CD4-positive, alpha-beta memory T cell (primary cell): ENCODE data around the gene AK8. TPM values are rescaled to one million over a fixed set of nuclear protein-coding genes. Genes with fewer than 3 reads are reported as not detected.

Source experiments
- CTCF ChIA-PET: fragments of 350-600 bp; sonication (Branson Sonifier 250); formaldehyde crosslinking; loops from one replicate; lab custom pipeline; 2021; ENCODE audit warnings: inconsistent platforms; ENCODE audit not compliant: partially characterized antibody; lab: Charles Lee
- POLR2A ChIA-PET: fragments of 350-600 bp; sonication (Branson Sonifier 250); formaldehyde crosslinking; loops from one replicate; lab custom pipeline; 2021; ENCODE audit not compliant: partially characterized antibody; lab: Charles Lee
- DNase-seq, 5 donors: peaks; one replicate each; pipeline versions ENCODE4 v3.0.0 to v3.0.0-alpha.2; 2020 to 2022; ENCODE audit warnings: mixed read lengths in 1 of 5
- H3K27ac ChIP-seq: one replicate; pipeline ENCODE4 v1.7.0; 2013; ENCODE audit warnings: low read depth, low read length
- H3K27me3 ChIP-seq: 2 replicates; pipeline ENCODE4 v1.7.0; 2013; ENCODE audit warnings: mild to moderate bottlenecking, low read length, moderate library complexity; ENCODE audit not compliant: insufficient read depth
- H3K36me3 ChIP-seq: 2 replicates; pipeline ENCODE4 v1.7.0; 2013; ENCODE audit warnings: mild to moderate bottlenecking, low read length, moderate library complexity; ENCODE audit not compliant: insufficient read depth
- H3K4me1 ChIP-seq: 2 replicates; pipeline ENCODE4 v1.7.0; 2013; ENCODE audit warnings: mild to moderate bottlenecking, low read length, moderate library complexity; ENCODE audit not compliant: insufficient read depth
- H3K4me3 ChIP-seq, 2 donors: one replicate each; pipeline ENCODE4 v1.7.0; 2013; ENCODE audit warnings: low read length in 2 of 2, mild to moderate bottlenecking in 1 of 2
- H3K9me3 ChIP-seq, 2 donors: one replicate each; pipeline ENCODE4 v1.7.0; 2013; ENCODE audit warnings: low read length in 2 of 2, control low read depth in 1 of 2; ENCODE audit not compliant: control insufficient read depth in 1 of 2
- H3K27ac Mint-ChIP-seq, 7 donors: one replicate each; pipeline ENCODE4 v1.8.0; 2020 to 2021; ENCODE audit warnings: mixed read lengths in 7 of 7, mild to moderate bottlenecking in 6 of 7, inconsistent platforms in 3 of 7, moderate library complexity in 3 of 7
- H3K27me3 Mint-ChIP-seq, 2 donors: one replicate each; pipeline ENCODE4 v1.8.0; 2020 to 2021; ENCODE audit warnings: mixed read lengths in 2 of 2
- H3K36me3 Mint-ChIP-seq, 2 donors: one replicate each; pipeline ENCODE4 v1.8.0; 2020 to 2021; ENCODE audit warnings: mixed read lengths in 2 of 2, inconsistent platforms in 1 of 2, mild to moderate bottlenecking in 1 of 2
- H3K4me1 Mint-ChIP-seq, 4 donors: one replicate each; pipeline ENCODE4 v1.8.0; 2020 to 2021; ENCODE audit warnings: mixed read lengths in 4 of 4, mild to moderate bottlenecking in 1 of 4
- H3K4me3 Mint-ChIP-seq, 8 donors: one replicate each; pipeline ENCODE4 v1.8.0; 2020 to 2021; ENCODE audit warnings: mixed read lengths in 8 of 8, mild to moderate bottlenecking in 7 of 8, moderate library complexity in 6 of 8, inconsistent platforms in 3 of 8
- H3K9me3 Mint-ChIP-seq, 8 donors: one replicate each; pipeline ENCODE4 v1.8.0; 2020 to 2021; ENCODE audit warnings: mixed read lengths in 8 of 8, mild to moderate bottlenecking in 5 of 8, inconsistent platforms in 3 of 8, moderate library complexity in 1 of 8
- intact Hi-C: fragments of 100-400 bp; cut with micrococcal nuclease; formaldehyde crosslinking; loops from one replicate; pipeline ENCODE4 v1.15.1; 2023
- polyA plus RNA-seq, 2 donors: library from polyadenylated mRNA; unstranded; fragments of 300-500 nt; fragmentation: Illumina TruSeq; gene quantifications; one replicate each; pipeline ENCODE4 v1.2.3, GENCODE V29; 2021
- total RNA-seq, 2 experiments: library from RNA; stranded (reverse); gene quantifications; one replicate each; pipeline ENCODE4 v1.2.3, GENCODE V29; 2021

The AK8 gene
- total and polyA plus RNA-seq, 4 experiments from 2014 or later, result 0.28 TPM; not detected in 3

DNA sequence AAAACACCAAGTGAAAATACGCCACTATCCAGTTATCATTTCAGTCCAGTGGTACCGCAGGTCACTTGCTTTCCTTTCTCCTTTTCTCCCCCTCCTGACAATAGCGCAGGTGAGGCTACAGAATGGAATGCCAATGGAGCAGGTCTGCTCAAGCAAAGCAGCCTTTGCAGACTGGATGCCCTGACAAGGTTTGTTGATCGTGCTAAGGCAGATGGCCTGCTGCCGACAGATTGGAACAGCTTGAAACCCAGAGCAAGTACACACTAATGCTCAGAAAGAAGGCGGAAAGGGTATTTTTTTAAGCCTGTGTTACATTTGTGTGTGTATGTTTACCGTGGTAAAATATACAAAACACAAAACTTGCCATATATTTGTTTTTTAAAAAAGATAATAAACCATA, 20.0 kb upstream of the AK8 start:
- CTCF ChIA-PET, result interaction anchor here (0.7 to 5.2 kb wide), 2 partner anchors 20 to 836 kb away, joined by 3 to 55 read pairs; no protein-coding TSS in a partner anchor

DNA sequence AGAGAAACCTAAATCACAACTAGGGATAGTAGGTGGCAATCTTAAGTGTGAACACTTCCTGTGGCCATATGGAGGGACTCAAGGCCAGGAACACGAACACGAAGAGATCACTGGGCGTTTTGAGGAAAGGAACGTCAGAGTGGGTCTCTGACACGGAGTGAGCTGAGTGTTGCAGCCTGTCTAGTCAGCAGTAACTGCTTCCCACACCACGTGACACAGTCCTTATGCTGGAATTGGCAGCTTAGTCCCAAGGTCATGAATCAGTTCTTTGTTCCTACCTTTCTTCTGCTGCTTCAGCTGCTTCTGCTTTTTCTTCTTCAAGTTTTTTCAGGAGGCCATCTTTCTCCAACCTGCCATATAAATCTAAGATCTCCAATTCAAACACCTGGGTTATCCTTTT, 18.8 kb upstream of the AK8 start:
- peaks cover 44 to 75% of the 10 kb centered on the region in 2 donors for H3K36me3 Mint-ChIP-seq
- CTCF ChIA-PET, result interaction anchor here (0.6 to 1.6 kb wide), 3 partner anchors 8 to 78 kb away, joined by 3 to 6 read pairs (median 3); no protein-coding TSS in a partner anchor
- no peak for DNase-seq
- H3K27me3 ChIP-seq, result no peaks in the 10 kb centered on the region
- no peaks in the 10 kb centered on the region for H3K9me3 ChIP-seq
- no peaks in the 10 kb centered on the region for H3K9me3 Mint-ChIP-seq
- POLR2A ChIA-PET, result no interaction called here
- H3K27ac ChIP-seq, result no peak overlapping the region
- no peak overlapping the region for H3K4me3 Mint-ChIP-seq
- H3K4me1 Mint-ChIP-seq, result peaks cover 1 to 5% (median 3%) of the 10 kb centered on the region in 4 donors
- H3K4me3 ChIP-seq, result no peak overlapping the region
- H3K27ac Mint-ChIP-seq, result no peak overlapping the region
- no peaks in the 10 kb centered on the region for H3K27me3 Mint-ChIP-seq
- H3K4me1 ChIP-seq, result no peaks in the 10 kb centered on the region
- intact Hi-C loops, result no loop called here
- peaks cover 66% of the 10 kb centered on the region for H3K36me3 ChIP-seq

More for the DNA sequence above, 20.0 kb upstream of the AK8 start:
- intact Hi-C loops, result no loop called here
- no peak overlapping the region for H3K4me3 ChIP-seq
- no peaks in the 10 kb centered on the region for H3K9me3 ChIP-seq
- no peak overlapping the region for H3K4me3 Mint-ChIP-seq
- H3K27ac ChIP-seq, result no peak overlapping the region
- no peaks in the 10 kb centered on the region for H3K27me3 Mint-ChIP-seq
- no peaks in the 10 kb centered on the region for H3K9me3 Mint-ChIP-seq
- no peak for DNase-seq
- H3K27ac Mint-ChIP-seq, result no peak overlapping the region
- peaks cover 4 to 12% (median 7%) of the 10 kb centered on the region in 4 donors for H3K4me1 Mint-ChIP-seq
- no peaks in the 10 kb centered on the region for H3K27me3 ChIP-seq
- no peaks in the 10 kb centered on the region for H3K4me1 ChIP-seq
- POLR2A ChIA-PET, result interaction anchor here (0.7 kb wide), 1 partner anchor 123 kb away, joined by 3 read pairs; no protein-coding TSS in a partner anchor
- H3K36me3 ChIP-seq, result peaks cover 73% of the 10 kb centered on the region
- peaks cover 46 to 78% of the 10 kb centered on the region in 2 donors for H3K36me3 Mint-ChIP-seq

DNA sequence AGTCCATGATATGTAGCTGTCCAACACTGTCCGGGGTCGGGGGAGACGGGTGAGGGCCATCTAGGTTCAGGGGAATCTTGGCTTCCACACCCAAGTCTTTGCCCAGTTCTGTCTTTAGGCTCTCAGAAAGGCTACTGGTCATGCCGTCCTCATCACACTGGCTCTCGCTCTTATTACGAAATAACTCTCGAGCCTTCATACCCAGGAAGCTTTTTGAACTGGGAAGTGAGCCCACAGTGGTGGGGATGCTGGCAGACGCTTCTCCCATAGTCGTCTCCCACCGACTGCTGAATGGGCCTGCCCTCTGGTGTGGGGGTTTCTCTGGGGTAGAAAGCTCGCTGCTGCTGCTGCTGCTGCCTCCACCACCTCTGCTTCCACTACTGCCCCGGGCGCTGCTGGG, 18.2 kb upstream of the AK8 start:
- H3K36me3 ChIP-seq, result peaks cover 62% of the 10 kb centered on the region
- ChIA-PET POLR2A (no interaction called here), CTCF (interaction anchor here (1.4 to 1.6 kb wide), 2 partner anchors 8 to 79 kb away, joined by 3 to 6 read pairs; no protein-coding TSS in a partner anchor)
- H3K9me3 Mint-ChIP-seq, result no peaks in the 10 kb centered on the region
- peaks cover 41 to 70% of the 10 kb centered on the region in 2 donors for H3K36me3 Mint-ChIP-seq
- H3K27ac Mint-ChIP-seq, result peak overlapping the region in 2 of 7 donors; percentile 5 to 12
- H3K27me3 ChIP-seq, result no peaks in the 10 kb centered on the region
- intact Hi-C loops, result no loop called here
- H3K4me3 ChIP-seq, result no peak overlapping the region
- H3K4me3 Mint-ChIP-seq, result no peak overlapping the region
- H3K27ac ChIP-seq, result no peak overlapping the region
- no peak for DNase-seq
- no peaks in the 10 kb centered on the region for H3K9me3 ChIP-seq
- H3K4me1 Mint-ChIP-seq, result no peaks in the 10 kb centered on the region
- no peaks in the 10 kb centered on the region for H3K4me1 ChIP-seq
- H3K27me3 Mint-ChIP-seq, result no peaks in the 10 kb centered on the region

DNA sequence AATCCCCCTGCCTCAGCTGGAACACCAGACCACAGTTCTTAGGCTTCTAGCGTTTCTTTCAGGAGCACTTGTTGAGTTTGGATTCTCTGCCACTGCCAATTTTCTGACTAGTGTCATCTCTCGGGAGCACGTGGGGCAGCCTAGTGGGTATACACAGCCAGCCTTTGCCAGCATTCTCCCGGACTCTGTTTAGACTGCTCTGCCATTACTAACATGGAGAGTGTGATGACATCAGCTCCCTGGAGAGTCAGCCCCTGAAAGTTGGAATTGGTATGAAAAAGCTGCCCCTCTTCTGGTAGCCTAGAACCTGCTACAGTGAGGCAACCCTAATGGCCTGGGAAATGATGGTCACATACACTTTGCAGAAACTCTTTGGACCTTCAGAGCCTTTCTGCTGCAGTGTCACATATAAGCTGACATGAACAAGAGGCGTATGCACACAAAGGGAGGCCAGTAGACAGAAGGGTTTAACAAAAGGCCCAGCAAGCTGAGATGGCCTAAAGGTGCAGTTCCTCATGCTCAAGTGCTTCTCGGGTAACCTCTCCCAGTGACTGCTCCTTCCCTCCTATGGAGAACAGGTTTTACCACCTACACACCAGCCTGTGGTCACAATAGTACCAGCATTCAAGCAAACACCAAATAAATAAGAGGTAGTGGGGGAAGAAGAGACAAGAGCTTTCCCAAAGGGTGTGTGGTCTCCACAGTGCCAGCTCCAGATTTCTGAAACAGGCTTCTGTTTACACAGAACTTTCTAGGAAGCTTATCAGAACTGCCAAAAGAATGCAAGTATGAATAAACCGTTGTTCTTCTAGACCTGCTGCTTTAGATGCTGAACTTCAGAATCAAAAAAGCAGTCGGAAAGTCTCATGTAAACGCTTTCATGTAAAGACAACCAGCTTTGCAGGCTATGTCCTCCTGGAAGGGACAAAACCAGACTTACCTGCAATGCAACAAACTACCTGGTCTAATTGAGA, 17.1 kb upstream of the AK8 start:
- intact Hi-C loops, result no loop called here
- H3K9me3 ChIP-seq, result no peaks in the 10 kb centered on the region
- H3K9me3 Mint-ChIP-seq, result no peaks in the 10 kb centered on the region
- no peaks in the 10 kb centered on the region for H3K27me3 ChIP-seq
- H3K4me1 ChIP-seq, result no peaks in the 10 kb centered on the region
- ChIA-PET CTCF (interaction anchor here (1.4 kb wide), 1 partner anchor 10 kb away, joined by 3 read pairs; no protein-coding TSS in a partner anchor), POLR2A (no interaction called here)
- H3K27me3 Mint-ChIP-seq, result no peaks in the 10 kb centered on the region
- no peak for DNase-seq
- H3K36me3 ChIP-seq, result peaks cover 50% of the 10 kb centered on the region
- H3K36me3 Mint-ChIP-seq, result peaks cover 34 to 61% of the 10 kb centered on the region in 2 donors
- peak overlapping the region in 1 of 7 donors; percentile 15 for H3K27ac Mint-ChIP-seq
- no peaks in the 10 kb centered on the region for H3K4me1 Mint-ChIP-seq
- no peak overlapping the region for H3K27ac ChIP-seq
- H3K4me3 Mint-ChIP-seq, result no peak overlapping the region
- no peak overlapping the region for H3K4me3 ChIP-seq

DNA sequence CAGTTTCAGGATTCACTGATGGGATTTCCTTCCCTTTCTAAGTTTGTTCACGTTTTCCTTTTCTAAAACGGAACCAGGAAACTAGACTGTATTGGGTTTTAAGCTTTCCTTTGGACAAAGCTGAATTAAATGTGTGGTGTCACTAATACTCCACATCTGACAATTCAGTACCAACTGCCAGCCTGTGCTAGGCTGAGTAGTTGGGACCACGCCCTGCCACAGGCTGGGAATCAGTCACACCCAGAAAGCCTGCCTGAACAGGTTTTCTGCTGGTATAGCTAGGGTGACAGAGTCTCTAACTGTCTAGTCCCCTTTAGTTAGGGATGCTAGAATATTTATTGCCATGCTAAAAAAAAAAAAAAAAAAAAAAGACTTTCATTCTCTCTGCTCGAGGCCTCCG, 16.3 kb upstream of the AK8 start:
- Mint-ChIP-seq H3K27me3 (no peaks in the 10 kb centered on the region), H3K36me3 (peaks cover 28 to 53% of the 10 kb centered on the region in 2 donors), H3K4me1 (no peaks in the 10 kb centered on the region), H3K9me3 (no peaks in the 10 kb centered on the region), H3K27ac (peak overlapping the region in 1 of 7 donors; percentile 15), H3K4me3 (no peak overlapping the region)
- no peaks in the 10 kb centered on the region for H3K9me3 ChIP-seq
- peaks cover 42% of the 10 kb centered on the region for H3K36me3 ChIP-seq
- H3K27ac ChIP-seq, result no peak overlapping the region
- POLR2A ChIA-PET, result no interaction called here
- no peak overlapping the region for H3K4me3 ChIP-seq
- H3K4me1 ChIP-seq, result no peaks in the 10 kb centered on the region
- DNase-seq, result no peak
- intact Hi-C loops, result no loop called here
- CTCF ChIA-PET, result interaction anchor here (3.1 kb wide), 1 partner anchor 8 kb away, joined by 13 read pairs; no protein-coding TSS in a partner anchor
- no peaks in the 10 kb centered on the region for H3K27me3 ChIP-seq

DNA sequence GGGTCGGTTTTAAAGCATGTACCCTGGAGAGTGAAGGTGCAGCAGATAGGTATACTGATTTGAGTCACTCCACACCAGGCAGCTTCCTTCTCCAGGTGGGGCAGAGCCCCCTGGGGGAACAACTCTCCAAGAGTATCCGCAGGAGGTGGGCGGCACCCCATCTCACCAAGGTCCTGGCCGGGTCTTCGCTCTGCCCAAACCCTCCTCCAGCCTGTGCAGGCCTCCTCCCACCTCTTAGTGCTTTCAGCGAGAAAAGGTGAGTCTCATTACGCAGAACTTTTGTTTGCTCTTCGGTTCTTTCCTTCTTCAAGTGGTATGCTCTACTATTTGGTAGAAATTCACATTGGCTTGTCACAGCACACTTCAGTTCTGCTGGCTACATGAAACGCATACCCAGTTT, 14.3 kb upstream of the AK8 start:
- ChIA-PET POLR2A (no interaction called here), CTCF (interaction anchor here (3.1 kb wide), 1 partner anchor 10 kb away, joined by 13 read pairs; no protein-coding TSS in a partner anchor)
- Mint-ChIP-seq H3K9me3 (no peaks in the 10 kb centered on the region), H3K4me1 (peaks cover 0 to 9% (median 0%) of the 10 kb centered on the region in 4 donors), H3K36me3 (peaks cover 20 to 37% of the 10 kb centered on the region in 2 donors), H3K27me3 (no peaks in the 10 kb centered on the region), H3K27ac (peak overlapping the region in 1 of 7 donors; percentile 8), H3K4me3 (no peak overlapping the region)
- H3K27ac ChIP-seq, result no peak overlapping the region
- intact Hi-C loops, result no loop called here
- no peak overlapping the region for H3K4me3 ChIP-seq
- H3K27me3 ChIP-seq, result no peaks in the 10 kb centered on the region
- H3K9me3 ChIP-seq, result no peaks in the 10 kb centered on the region
- no peak for DNase-seq
- H3K4me1 ChIP-seq, result no peaks in the 10 kb centered on the region
- H3K36me3 ChIP-seq, result peaks cover 27% of the 10 kb centered on the region

DNA sequence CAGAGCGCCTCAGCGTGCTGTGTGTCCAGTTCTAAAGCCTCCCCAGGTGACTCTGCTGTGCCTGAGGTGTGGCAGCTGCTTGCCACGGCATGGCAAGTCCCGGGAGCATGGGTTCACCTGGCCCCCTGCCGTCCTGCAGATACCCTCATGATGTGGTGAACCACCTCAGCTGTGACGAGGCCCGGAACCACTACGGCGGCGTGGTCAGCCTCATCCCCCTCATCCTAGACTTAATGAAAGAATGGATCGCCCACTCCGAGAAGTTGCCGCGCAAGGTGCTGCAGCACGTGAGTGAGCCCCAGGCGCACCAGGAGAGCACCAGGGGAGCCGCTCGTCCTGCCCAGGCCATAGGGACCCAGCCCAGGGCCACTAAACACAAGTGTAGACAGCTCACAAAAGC, 10.1 kb upstream of the AK8 start:
- intact Hi-C loops, result no loop called here
- DNase-seq, result no peak
- Histone ChIP-seq H3K27ac (no peak overlapping the region), H3K4me1 (no peaks in the 10 kb centered on the region), H3K36me3 (no peaks in the 10 kb centered on the region), H3K27me3 (no peaks in the 10 kb centered on the region), H3K9me3 (no peaks in the 10 kb centered on the region), H3K4me3 (no peak overlapping the region)
- POLR2A ChIA-PET, result no interaction called here
- CTCF ChIA-PET, result no interaction called here
- H3K4me3 Mint-ChIP-seq, result no peak overlapping the region
- peak overlapping the region in 1 of 7 donors; percentile 30 for H3K27ac Mint-ChIP-seq
- H3K4me1 Mint-ChIP-seq, result peaks cover 0 to 9% (median 0%) of the 10 kb centered on the region in 4 donors
- no peaks in the 10 kb centered on the region for H3K27me3 Mint-ChIP-seq
- peaks cover 0 to 5% of the 10 kb centered on the region in 2 donors for H3K36me3 Mint-ChIP-seq
- no peaks in the 10 kb centered on the region for H3K9me3 Mint-ChIP-seq
